Neural progenitor cell (in vitro differentiated cells): ENCODE data around the gene HLF. TPM values are rescaled to one million over a fixed set of nuclear protein-coding genes. Genes with fewer than 3 reads are reported as not detected.

Experiments
- DNase-seq: peaks from one replicate; pipeline ENCODE4 v3.0.0-alpha.2; 2016; ENCODE audit warnings: low spot score
- H2AFZ ChIP-seq: fragments of 200-600 bp; sonication (generic); replicated peaks from 2 replicates; pipeline ENCODE4 v1.6.1; 2016; ENCODE audit warnings: antibody characterized with exemption
- H3F3A ChIP-seq: fragments of 200-600 bp; sonication (generic); 2 replicates; pipeline ENCODE4 v1.6.1; 2016; ENCODE audit warnings: antibody characterized with exemption, low read depth
- H3K27ac ChIP-seq: fragments of 200-600 bp; sonication (generic); 2 replicates; pipeline ENCODE4 v1.5.1; 2016; ENCODE audit warnings: mild to moderate bottlenecking
- H3K27me3 ChIP-seq: fragments of 200-600 bp; sonication (generic); 2 replicates; pipeline ENCODE4 v1.6.1; 2016; ENCODE audit warnings: mild to moderate bottlenecking, moderate library complexity
- H3K36me3 ChIP-seq: fragments of 200-600 bp; sonication (generic); 2 replicates; pipeline ENCODE4 v1.5.1; 2016
- H3K4me1 ChIP-seq: fragments of 200-600 bp; sonication (generic); 2 replicates; pipeline ENCODE4 v1.6.1; 2016; ENCODE audit warnings: mixed run types
- H3K4me2 ChIP-seq: fragments of 200-600 bp; sonication (generic); 2 replicates; pipeline ENCODE4 v1.6.1; 2016
- H3K4me3 ChIP-seq: fragments of 200-600 bp; sonication (generic); 2 replicates; pipeline ENCODE4 v1.5.1; 2016
- H3K79me2 ChIP-seq: fragments of 200-600 bp; sonication (generic); 2 replicates; pipeline ENCODE4 v1.6.1; 2016; ENCODE audit warnings: low read depth
- H3K9ac ChIP-seq: fragments of 200-600 bp; sonication (generic); 2 replicates; pipeline ENCODE4 v1.6.1; 2016
- H3K9me3 ChIP-seq: fragments of 200-600 bp; sonication (generic); 2 replicates; pipeline ENCODE4 v1.5.1; 2016; ENCODE audit warnings: low read depth
- H4K20me1 ChIP-seq: fragments of 200-600 bp; sonication (generic); 2 replicates; pipeline ENCODE4 v1.6.1; 2016; ENCODE audit warnings: low read depth
- H3K27ac Mint-ChIP-seq: 3 replicates; pipeline ENCODE4 v1.8.0; 2021; ENCODE audit warnings: mixed read lengths
- H3K27me3 Mint-ChIP-seq: 2 replicates; pipeline ENCODE4 v1.8.0; 2022; ENCODE audit warnings: low read depth, mild to moderate bottlenecking, inconsistent platforms, moderate library complexity, mixed read lengths; ENCODE audit not compliant: insufficient read depth
- H3K36me3 Mint-ChIP-seq: 3 replicates; pipeline ENCODE4 v1.8.0; 2021; ENCODE audit warnings: mixed read lengths
- H3K4me1 Mint-ChIP-seq: 3 replicates; pipeline ENCODE4 v1.8.0; 2021; ENCODE audit warnings: mixed read lengths
- H3K4me3 Mint-ChIP-seq: 3 replicates; pipeline ENCODE4 v1.8.0; 2021; ENCODE audit warnings: mild to moderate bottlenecking, moderate library complexity, mixed read lengths
- H3K9me3 Mint-ChIP-seq: 3 replicates; pipeline ENCODE4 v1.8.0; 2020; ENCODE audit warnings: mixed read lengths
- EZH2 ChIP-seq: fragments of 200-600 bp; sonication (generic); IDR thresholded peaks from 2 replicates; pipeline ENCODE4 v1.6.1; 2017; ENCODE audit warnings: antibody characterized with exemption, mild to moderate bottlenecking, moderate library complexity
- EZH2phosphoT487 ChIP-seq: fragments of 200-600 bp; sonication (generic); IDR thresholded peaks from 2 replicates; pipeline ENCODE4 v1.6.1; 2017; ENCODE audit warnings: antibody characterized with exemption
- total RNA-seq: library from RNA; depleted of rRNA; stranded (reverse); fragments of >200 nt; gene quantifications from 2 replicates; pipeline ENCODE4 v1.2.3, GENCODE V29; 2015; ENCODE audit warnings: low replicate concordance
- TF ChIP-seq, protein P1 (sequence below): fragments of 200-600 bp; sonication (generic); IDR thresholded peaks from 2 replicates; pipeline ENCODE4 v1.5.1; 2017; ENCODE audit warnings: antibody characterized with exemption, mild to moderate bottlenecking

Gene HLF
- total RNA-seq, 1 donor from 2014 or later = 0.11 TPM

DNA sequence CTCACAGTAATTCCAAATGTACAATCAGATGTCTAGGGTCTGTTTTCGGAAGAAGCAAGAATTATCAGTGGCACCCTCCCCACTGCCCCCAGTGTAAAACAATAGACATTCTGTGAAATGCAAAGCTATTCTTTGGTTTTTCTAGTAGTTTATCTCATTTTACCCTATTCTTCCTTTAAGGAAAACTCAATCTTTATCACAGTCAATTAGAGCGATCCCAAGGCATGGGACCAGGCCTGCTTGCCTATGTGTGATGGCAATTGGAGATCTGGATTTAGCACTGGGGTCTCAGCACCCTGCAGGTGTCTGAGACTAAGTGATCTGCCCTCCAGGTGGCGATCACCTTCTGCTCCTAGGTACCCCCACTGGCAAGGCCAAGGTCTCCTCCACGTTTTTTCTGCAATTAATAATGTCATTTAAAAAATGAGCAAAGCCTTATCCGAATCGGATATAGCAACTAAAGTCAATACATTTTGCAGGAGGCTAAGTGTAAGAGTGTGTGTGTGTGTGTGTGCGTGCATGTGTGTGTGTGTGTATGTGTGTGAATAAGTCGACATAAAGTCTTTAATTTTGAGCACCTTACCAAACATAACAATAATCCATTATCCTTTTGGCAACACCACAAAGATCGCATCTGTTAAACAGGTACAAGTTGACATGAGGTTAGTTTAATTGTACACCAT lies 59.7 kb downstream of the HLF start:
- H3F3A ChIP-seq = no peaks in the 10 kb centered on the region
- H3K9me3 Mint-ChIP-seq = no peaks in the 10 kb centered on the region
- no peak overlapping the region for H3K4me3 ChIP-seq
- TF ChIP-seq EZH2phosphoT487 (no peak), EZH2 (no peak)
- TF ChIP-seq, protein P1, sequence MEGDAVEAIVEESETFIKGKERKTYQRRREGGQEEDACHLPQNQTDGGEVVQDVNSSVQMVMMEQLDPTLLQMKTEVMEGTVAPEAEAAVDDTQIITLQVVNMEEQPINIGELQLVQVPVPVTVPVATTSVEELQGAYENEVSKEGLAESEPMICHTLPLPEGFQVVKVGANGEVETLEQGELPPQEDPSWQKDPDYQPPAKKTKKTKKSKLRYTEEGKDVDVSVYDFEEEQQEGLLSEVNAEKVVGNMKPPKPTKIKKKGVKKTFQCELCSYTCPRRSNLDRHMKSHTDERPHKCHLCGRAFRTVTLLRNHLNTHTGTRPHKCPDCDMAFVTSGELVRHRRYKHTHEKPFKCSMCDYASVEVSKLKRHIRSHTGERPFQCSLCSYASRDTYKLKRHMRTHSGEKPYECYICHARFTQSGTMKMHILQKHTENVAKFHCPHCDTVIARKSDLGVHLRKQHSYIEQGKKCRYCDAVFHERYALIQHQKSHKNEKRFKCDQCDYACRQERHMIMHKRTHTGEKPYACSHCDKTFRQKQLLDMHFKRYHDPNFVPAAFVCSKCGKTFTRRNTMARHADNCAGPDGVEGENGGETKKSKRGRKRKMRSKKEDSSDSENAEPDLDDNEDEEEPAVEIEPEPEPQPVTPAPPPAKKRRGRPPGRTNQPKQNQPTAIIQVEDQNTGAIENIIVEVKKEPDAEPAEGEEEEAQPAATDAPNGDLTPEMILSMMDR = no peak
- H3K36me3 ChIP-seq = no peaks in the 10 kb centered on the region
- no peak overlapping the region for H3K9ac ChIP-seq
- H3K4me2 ChIP-seq = no peak overlapping the region
- H3K4me1 Mint-ChIP-seq = no peaks in the 10 kb centered on the region
- H3K79me2 ChIP-seq = no peaks in the 10 kb centered on the region
- H4K20me1 ChIP-seq = no peaks in the 10 kb centered on the region
- H2AFZ ChIP-seq = no peak overlapping the region
- no peak overlapping the region for H3K27ac Mint-ChIP-seq
- no peak for DNase-seq
- no peaks in the 10 kb centered on the region for H3K36me3 Mint-ChIP-seq
- H3K4me3 Mint-ChIP-seq = no peak overlapping the region
- H3K4me1 ChIP-seq = no peaks in the 10 kb centered on the region
- H3K27me3 Mint-ChIP-seq = no peaks in the 10 kb centered on the region
- H3K27ac ChIP-seq = no peak overlapping the region
- H3K9me3 ChIP-seq = no peaks in the 10 kb centered on the region
- no peaks in the 10 kb centered on the region for H3K27me3 ChIP-seq

DNA sequence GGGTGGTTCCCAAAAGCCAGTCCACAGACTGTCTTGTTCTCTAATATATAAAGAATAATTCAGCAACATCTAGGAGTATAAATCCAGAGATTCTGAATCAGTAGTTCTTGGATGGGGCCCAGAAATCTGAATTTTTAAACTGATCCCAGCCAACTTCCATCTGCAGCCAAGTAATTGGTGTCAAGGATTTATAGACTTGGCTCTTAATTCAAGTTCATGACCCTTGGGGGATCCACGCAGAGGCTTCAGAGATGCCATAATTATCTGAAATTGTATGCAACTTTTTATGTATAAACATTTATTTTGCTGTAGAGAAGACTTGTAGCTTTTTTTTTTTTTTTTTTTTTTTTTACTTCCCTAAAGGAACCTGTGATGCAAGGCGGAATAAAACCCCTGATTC lies 60.6 kb downstream of the HLF start:
- no peaks in the 10 kb centered on the region for H3F3A ChIP-seq
- Mint-ChIP-seq H3K36me3 (no peaks in the 10 kb centered on the region), H3K27ac (no peak overlapping the region), H3K9me3 (no peaks in the 10 kb centered on the region), H3K4me1 (no peaks in the 10 kb centered on the region), H3K27me3 (no peaks in the 10 kb centered on the region), H3K4me3 (no peak overlapping the region)
- no peaks in the 10 kb centered on the region for H3K4me1 ChIP-seq
- TF ChIP-seq EZH2 = no peak
- no peak for TF ChIP-seq EZH2phosphoT487
- TF ChIP-seq, protein P1 = no peak
- H3K4me3 ChIP-seq = no peak overlapping the region
- no peaks in the 10 kb centered on the region for H3K9me3 ChIP-seq
- H3K36me3 ChIP-seq = no peaks in the 10 kb centered on the region
- H2AFZ ChIP-seq = no peak overlapping the region
- H3K4me2 ChIP-seq = no peak overlapping the region
- no peaks in the 10 kb centered on the region for H4K20me1 ChIP-seq
- no peaks in the 10 kb centered on the region for H3K79me2 ChIP-seq
- H3K27ac ChIP-seq = no peak overlapping the region
- no peak for DNase-seq
- H3K9ac ChIP-seq = no peak overlapping the region
- no peaks in the 10 kb centered on the region for H3K27me3 ChIP-seq

DNA sequence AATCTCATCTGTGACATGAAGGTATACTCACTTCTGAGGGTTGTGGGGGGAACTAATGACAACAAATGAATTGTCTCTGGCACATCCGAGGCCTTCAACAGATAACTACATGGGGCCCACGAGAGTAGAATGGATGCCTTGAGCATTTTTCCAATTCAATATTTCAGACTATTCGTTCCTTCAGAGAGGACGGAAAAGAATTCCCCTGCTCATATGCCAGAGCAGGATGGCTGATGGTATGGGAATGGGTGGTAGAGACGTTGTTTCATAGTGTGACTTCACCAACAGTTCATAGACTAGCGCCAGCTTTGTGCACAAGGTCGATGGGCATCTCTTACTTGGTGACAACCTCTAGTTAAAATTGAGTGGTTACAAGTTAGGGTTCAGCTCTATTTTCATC lies 61.3 kb downstream of the HLF start:
- no peaks in the 10 kb centered on the region for H3F3A ChIP-seq
- Mint-ChIP-seq H3K9me3 (no peaks in the 10 kb centered on the region), H3K27me3 (no peaks in the 10 kb centered on the region), H3K4me3 (no peak overlapping the region), H3K36me3 (no peaks in the 10 kb centered on the region), H3K27ac (no peak overlapping the region), H3K4me1 (no peaks in the 10 kb centered on the region)
- no peak overlapping the region for H3K4me3 ChIP-seq
- H3K9ac ChIP-seq = no peak overlapping the region
- no peaks in the 10 kb centered on the region for H3K9me3 ChIP-seq
- H2AFZ ChIP-seq = no peak overlapping the region
- no peaks in the 10 kb centered on the region for H4K20me1 ChIP-seq
- H3K4me1 ChIP-seq = no peaks in the 10 kb centered on the region
- no peak overlapping the region for H3K27ac ChIP-seq
- no peaks in the 10 kb centered on the region for H3K27me3 ChIP-seq
- no peaks in the 10 kb centered on the region for H3K79me2 ChIP-seq
- no peaks in the 10 kb centered on the region for H3K36me3 ChIP-seq
- H3K4me2 ChIP-seq = no peak overlapping the region
- TF ChIP-seq, protein P1 = no peak
- TF ChIP-seq EZH2phosphoT487 (no peak), EZH2 (no peak)
- DNase-seq = no peak
